GM18909 (cell line): ENCODE results near the gene CAPN11.
"Not testable (repeated sequence)": the region's sequence is repeated elsewhere in the genome, so short reads cannot be mapped to it uniquely, and the experiment has no call there.

Experiments used
- ATAC-seq: cut with Tn5 transposase; IDR thresholded peaks from one replicate; pipeline ENCODE4 v1.9.1; 2021; ENCODE audit warnings: mild to moderate bottlenecking; ENCODE audit not compliant: unreplicated experiment, poor library complexity

CAPN11 gene

DNA sequence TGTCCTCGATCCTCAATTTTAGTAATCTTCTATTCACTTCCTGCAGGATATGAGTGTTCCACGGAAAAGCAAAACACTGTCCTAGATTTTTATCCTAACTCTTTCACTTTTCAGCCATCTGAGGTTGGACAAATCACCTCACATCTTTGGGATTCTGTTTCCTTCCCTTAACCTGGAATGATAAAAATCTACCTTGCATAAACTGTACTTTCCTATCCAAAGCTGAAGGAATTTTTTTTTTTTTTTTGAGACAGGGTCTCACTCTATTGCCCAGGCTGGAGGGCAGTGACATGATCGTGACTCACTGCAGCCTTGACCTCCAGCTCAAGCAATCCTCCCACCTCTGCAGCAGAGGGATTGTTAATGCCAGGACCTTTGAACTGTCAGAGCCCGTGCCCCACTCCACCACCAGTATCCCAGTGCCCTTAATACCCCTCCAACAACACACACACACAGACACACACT is 20.5 kb downstream of the CAPN11 start:
- ATAC-seq: no peak

DNA sequence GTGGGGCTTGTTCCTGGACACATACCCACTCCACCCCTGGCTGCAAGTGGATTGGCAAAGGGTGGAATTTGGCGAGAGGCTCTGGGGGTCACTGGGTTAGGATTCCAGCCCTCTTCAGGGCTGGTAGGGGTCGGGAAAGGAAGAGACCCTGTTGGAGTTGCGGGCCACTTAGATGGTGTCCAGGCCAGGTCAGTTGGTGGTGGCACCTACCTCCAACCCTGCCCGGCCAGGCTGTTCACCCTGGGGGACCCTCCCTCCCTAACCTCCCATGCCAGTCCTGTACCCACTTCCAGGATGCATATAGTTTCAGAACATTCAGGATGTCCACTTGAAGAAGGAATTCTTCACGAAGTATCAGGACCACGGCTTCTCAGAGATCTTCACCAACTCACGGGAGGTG is 21.0 kb downstream of the CAPN11 start:
- ATAC-seq: no peak

DNA sequence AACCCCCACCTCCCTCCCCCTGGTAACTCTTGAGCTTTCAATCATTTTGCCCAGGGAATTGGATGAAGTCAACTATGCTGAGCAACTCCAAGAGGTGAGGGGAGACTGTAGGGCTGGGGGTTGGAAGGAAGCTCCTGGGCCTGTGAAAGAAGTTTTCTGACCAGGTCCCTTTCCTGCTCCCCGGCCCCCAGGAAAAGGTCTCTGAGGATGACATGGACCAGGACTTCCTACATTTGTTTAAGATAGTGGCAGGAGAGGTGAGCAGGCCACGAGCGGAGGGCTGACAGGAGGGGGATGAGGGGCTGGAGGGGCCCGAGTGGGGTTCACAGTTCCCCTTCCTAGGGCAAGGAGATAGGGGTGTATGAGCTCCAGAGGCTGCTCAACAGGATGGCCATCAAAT is 21.8 kb downstream of the CAPN11 start:
- ATAC-seq: no peak

DNA sequence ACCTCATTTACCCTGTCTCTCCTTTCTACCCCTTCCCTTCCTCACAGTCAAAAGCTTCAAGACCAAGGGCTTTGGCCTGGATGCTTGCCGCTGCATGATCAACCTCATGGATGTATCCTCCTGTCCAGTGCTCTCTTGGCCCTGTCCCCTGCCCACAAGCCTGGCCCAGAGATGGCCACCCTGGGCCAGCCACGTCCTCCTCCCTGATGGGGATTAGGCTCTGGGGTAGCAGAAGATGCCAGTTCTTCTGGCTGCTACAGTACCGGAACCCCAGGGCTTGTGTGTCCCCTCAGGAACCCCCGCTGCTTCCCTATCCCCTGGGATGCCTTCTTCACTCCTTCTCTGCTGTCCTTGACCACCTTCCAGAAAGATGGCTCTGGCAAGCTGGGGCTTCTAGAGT is 22.3 kb downstream of the CAPN11 start:
- no peak for ATAC-seq

DNA sequence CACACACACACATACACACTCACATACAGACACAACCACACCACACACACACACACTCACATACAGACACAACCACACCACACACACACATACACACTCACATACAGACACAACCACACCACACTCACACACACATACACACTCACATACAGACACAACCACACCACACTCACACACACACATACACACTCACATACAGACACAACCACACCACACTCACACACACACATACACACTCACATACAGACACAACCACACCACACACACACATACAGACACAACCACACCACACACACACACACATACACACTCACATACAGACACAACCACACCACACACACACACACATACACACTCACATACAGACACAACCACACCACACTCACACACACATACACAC is 23.2 kb downstream of the CAPN11 start:
- not testable (repeated sequence) for ATAC-seq

DNA sequence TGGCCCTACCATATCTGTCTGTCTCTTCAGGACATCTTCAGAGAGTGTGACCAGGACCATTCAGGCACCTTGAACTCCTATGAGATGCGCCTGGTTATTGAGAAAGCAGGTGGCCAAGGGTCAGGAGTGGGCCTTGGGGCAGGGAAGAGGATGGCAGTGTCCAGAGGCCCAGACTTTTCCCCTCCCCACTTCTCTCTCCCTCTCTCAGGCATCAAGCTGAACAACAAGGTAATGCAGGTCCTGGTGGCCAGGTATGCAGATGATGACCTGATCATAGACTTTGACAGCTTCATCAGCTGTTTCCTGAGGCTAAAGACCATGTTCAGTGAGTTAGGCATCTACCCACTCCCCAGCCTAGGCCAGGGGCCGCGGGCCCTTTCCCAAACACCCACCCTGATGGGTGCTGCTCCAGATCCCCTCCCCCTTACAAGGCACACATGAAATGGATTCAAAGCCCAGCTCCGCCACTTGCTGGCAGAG is 24.3 kb downstream of the CAPN11 start:
- ATAC-seq: no peak

DNA sequence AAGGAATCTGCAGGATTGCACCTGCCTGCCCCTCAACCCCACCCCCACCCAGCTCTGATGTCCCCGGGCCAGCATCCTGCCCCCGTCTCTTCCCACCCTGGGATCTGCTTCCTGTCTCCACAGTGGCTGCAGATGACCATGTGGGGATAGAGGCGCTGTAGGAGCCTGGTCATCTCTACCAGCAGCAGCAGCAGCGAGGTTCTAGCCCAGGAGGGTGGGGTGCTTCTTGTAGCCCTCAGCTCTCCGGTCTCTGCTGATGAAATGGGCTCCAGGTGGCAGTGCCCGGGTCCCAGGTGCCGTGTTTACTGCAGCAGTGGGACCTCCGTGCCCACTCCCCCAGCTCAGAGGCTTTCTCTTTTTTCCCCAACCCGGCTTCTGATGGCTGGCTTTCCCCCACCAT is 25.2 kb downstream of the CAPN11 start:
- ATAC-seq: no peak

DNA sequence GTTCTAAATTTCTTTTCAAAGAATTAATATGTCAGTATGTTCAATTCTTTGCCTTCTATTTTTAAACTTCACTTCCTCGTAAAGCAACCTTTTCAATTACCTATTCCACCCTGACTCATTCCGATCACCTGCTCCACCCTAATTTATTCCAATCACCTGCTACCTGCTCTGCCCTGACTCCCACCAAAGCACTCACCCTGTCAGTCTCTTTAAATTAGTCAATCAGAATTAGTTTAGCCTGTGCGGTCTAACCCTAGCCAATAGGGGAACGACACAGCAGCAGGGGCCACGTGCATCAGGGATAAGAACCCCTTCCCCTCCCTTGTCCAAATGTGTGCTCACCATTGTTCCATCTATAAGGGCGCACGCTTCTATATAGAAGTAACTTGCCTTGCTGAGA is 26.7 kb downstream of the CAPN11 start:
- not testable (repeated sequence) for ATAC-seq

DNA sequence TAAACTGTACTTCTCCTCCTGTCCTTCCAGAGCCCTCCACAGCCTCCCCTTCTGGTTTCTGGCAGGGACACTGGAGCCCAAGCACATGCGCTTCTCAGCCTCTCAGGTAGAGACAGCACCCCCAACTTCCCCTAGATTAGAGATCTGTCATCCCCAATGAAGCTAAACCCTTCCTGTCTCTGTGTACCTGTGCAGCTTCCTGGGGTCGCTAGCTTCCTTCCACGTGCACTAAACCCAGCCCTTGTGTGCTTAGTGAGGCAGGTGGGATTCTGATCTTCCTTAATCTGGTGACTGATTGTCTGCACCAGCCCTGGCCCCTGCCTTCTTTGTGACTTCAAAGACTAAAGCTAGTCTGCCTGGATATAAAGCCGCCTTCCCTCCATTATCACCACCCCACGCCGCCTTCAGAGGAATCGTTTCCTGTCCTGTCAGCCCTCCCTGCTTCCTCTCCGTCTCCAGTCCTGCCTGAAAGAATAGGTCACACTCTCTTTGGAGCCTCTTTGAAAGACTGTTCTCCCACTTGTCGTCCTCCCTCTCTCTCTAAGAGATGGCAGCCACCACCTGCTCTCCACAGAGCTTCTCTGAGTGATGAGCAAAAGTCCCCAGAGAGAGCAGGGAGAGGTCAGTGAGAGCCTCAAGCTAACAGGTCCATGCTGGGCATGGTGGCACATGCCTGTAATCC is 27.5 kb downstream of the CAPN11 start:
- no peak for ATAC-seq

DNA sequence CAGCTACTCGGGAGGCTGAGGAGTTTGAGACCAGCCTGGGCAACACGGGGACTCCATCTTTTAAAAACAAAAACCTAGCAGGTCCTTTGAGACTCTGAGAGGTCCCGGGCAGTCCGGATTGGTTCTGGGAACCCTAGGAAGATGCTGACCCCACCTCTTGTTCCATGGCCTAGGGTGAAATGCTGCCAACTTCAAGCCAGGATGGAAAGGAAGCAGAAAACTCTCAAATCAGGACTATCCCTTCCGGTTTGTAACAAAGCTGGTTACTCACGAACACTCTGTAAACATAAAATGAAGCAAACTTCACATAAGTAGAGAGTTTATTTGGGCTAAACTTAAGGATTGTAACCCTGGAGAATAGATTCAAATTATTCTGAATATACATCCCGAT is 28.0 kb downstream of the CAPN11 start:
- ATAC-seq: no peak

DNA sequence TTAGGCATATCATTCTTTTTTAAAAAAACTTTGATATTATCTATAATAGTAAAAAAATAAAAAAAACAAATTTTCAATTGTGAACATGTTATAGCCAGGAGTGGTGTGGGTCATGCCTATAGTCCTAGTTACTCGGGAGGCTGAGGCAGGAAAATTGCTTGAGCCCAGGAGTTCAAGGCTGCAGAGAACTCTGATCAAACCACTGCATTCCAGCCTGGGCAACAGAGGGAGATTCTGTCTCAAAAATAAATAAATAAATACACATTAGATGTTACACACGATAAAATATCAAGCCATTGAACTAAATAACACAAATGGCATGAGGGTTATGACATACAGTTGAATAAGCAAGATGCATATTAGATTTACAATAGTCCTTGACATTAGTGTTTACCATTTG is 30.2 kb downstream of the CAPN11 start:
- no peak for ATAC-seq

DNA sequence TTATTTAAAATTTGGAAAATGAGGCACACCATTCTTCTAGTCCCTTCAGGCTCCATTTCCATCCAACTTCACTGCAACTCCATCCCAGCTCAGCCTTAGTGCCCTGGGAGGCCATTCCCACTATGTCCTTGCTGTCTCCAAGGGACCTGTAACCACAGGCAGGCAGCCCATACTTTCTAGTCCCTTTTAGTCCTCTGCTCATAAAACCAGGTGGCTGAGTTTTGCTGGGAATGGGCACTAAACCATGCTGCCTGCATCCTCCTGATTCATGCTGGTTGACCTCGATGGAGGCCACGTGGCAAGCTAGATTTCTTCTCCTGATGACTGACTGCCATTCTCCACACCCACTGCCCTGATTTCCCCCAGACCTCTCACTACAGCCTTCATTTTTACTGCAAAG is 30.6 kb downstream of the CAPN11 start:
- no peak for ATAC-seq

DNA sequence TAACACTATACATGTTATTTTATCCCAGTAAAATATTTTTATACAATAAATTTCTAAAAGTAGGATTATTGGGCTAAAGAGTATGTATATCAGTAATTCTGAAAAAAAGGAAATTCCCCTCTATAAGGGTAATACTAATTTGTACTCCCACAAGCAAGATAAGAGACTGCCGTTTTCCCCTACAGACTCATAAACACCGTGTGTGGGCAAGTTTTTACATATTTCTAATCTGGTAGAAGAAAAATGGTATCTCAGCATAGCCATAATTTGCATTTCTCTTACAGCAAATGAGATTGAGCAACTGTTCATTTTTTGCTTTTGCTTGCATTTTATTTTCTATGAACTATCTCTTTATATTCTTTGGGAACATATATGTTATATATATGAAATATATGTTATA is 32.1 kb downstream of the CAPN11 start:
- no peak for ATAC-seq

DNA sequence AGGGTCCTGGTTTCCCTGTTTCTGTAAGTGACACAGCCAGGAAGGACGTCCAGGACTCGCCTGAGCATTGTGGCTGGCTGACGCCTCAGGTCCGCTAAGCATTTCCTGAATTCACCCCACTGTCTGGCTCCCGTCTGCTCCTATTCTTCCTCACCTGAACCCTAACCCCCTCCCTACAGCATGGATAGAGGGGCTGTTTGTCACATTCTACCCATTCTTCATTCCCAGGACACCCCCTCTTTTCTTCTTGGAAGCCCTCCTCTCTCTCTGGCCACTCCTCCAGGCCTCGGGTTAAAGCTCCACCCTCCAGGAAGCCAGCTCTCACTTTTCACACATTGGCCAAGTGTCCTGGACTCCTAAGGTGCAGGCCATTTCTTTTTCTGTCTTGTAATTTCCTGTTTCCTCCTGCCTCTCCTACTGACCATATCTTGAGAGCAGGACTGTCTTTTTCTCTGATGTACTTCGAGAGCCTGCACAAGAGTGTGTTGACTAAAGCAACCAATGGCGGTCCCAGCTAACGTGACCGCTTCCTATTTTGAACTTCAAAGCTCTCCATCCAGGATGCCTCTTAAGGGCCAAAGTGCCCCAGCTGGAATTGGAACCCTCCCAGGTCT is 33.9 kb downstream of the CAPN11 start:
- ATAC-seq: no peak

DNA sequence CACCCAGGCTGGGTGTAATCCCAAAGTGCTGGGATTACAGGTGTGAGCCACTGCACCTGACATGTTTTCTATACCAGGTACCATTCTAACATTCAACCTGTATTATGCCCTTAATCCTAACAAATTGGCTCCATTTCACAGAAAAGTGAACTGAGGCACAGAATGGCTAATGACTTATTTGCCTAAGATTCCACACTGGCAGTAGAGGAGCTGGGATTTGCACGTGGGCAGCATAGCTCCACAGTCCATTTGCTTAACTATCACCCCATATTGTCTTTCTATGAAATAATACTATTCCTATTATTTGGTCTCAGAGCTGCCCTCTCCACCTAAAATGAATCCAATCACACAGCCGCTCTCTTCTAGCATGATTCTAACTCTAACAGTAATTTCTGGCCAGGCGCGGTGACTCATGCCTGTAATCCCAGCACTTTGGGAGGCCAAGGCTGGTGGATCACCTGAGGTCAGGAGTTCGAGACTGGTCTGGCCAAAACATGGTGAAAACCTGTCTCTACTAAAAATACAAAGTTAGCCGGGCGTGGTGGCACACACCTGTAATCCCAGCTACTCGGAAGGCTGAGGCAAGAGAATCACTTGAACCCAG is 34.8 kb downstream of the CAPN11 start:
- no peak for ATAC-seq

DNA sequence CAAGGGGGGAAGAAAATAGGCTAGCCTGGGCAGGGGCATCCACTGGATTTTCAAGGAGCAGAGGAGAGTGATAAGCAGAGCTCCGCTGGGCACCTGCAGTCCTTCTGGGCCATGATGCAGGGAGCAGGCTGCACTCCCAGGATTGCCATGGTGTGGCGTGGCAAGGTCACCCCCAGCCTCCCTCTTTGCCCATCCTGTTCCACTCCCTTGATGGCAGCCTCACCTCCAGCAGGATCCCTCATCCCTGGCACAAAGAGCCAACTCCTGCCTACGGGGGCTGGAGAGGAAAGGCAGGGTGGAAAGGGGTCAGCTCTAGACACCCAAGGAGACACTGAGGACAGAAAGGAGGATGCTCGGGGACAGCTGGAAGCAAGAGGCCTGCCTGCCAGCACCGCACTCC is 35.7 kb downstream of the CAPN11 start:
- ATAC-seq: no peak

DNA sequence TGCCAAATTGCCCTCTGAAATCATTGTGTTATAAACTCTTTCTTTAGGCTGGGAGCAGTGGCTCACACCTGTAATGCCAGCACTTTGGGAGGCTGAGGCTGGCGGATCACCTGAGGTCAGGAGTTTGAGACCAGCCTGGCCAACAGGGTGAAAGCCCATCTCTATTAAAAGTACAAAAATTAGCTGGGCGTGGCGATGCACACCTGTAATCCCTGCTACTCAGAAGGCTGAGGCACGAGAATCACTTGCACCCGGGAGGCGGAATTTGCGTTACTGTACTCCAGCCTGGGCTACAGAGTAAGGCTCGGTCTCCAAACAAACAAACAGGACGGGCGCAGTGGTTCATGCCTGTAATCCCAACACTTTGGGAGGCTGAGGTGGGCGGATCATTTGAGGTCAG is 37.7 kb downstream of the CAPN11 start:
- not testable (repeated sequence) for ATAC-seq

DNA sequence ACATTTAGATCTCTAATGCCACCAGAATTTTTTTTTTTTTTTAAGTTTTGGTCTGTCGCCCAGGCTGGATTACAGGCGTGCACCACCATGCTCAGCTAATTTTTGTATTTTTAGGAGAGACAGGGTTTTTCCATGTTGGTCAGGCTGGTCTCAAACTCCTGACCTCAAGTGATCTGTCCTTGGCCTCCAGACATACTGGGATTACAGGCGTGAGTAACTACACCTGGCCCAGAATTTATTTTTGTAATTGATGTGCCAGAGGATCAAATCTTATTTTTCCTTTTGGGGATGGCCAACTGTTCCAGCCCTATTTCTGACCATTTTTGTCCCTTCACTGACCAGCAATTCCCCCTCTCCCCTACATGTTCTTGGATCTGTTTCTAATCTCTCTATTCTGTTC is 40.1 kb downstream of the CAPN11 start:
- ATAC-seq: no peak

DNA sequence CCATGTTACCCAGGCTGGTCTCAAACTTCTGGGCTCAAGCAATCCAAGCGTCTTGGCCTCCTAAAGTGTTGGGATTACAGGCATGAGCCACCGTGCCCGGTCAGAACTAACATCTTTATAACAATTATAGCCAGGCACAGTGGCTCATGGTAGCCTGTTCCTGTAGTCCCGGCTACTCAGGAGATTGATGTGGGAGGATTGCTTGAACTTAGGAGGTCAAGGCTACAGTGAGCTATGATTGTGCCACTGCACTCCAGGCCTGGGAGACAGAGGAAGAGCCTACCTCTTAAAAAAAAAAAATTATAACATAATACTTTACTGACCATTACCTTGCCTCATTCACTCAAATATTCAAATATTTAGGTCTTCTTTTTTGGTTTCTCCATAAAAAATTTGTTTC is 41.3 kb downstream of the CAPN11 start:
- ATAC-seq: no peak

DNA sequence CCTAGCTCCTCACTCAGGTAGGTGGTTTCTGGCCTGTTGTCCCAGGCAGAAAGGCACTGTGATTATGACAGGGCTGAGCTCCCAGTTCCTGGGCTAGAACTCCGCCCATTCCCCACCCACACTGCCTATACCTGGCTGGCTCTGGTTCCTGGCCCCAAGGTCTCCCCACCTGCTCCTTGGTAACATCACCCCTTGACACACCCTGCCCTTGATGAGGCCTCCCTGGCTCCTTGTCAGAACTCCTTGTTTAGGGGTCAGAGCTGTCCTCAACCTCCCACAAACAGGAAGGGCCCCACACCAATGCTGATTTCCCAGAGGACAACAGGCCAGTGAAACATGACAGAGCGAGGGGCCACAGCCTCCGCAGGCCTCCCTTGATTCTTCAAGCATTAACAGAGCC is 42.6 kb downstream of the CAPN11 start:
- ATAC-seq: no peak

DNA sequence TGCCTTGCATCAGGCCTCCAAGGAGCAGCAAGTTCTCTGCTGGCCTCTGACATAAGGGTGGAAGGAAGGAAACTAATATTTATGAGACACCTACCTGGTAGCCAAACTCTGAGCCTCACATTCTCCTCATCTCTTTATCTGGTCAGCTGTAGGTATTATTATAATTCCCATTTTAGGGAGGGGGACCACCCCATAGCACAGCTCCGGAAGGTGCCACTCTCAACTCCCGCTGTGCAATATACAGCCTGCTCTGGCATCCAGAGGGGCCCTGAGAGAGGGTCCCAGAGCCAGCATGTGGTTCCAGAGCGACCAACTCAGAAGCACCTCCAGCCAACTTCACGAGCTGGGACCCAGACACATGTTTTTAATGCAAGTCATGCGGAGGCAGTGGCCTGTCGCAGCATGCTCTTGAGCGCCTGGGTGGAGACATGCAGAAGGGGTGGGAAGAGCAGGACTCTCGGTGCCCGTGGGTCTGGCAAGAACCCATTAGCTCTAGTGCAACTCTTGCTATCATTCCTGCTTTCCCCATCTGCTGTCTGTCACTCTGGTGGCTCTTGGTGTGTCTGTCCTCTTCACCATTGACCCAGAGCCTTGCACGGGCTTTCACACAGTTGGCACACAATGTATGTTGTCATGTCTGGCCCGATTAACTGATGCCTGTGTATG is 43.2 kb downstream of the CAPN11 start:
- ATAC-seq: no peak
